ENCODE data around the gene CADPS. TPM values are rescaled to one million over a fixed set of nuclear protein-coding genes. Genes with fewer than 3 reads are reported as not detected.

Gene CADPS
- polyA plus RNA-seq, 2 of the 4 experiments (the other 2 are of a cell fraction) = not detected

GRCh38 chr3:62895901-62896300 lies 20.7 kb upstream of the CADPS start:
- Histone ChIP-seq H3K9me3 (no peaks in the 10 kb centered on the region), H3K4me2 (no peak overlapping the region), H3K4me1 (no peaks in the 10 kb centered on the region), H3K27ac (no peak overlapping the region), H3K4me3 (no peak overlapping the region)
- ATAC-seq (no peak), DNase-seq (ENCODE audit: low read depth in 1 of 2, low spot score in 1 of 2) (no peak), FAIRE-seq (no peak)
- ChIA-PET CTCF (no interaction called here), POLR2A (no interaction called here)
- TF ChIP-seq, protein P1, sequence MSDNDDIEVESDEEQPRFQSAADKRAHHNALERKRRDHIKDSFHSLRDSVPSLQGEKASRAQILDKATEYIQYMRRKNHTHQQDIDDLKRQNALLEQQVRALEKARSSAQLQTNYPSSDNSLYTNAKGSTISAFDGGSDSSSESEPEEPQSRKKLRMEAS (IDR thresholded peaks at IDR 0.05) = no peak
- TF ChIP-seq ZNF302 (CRISPR knock-in tag; IDR thresholded peaks at IDR 0.05) (no peak), MAFK (IDR thresholded peaks at IDR 0.05; ENCODE audit: partially characterized antibody) (no peak), NR3C1 (IDR thresholded peaks at IDR 0.05) (no peak), JUN (IDR thresholded peaks at IDR 0.05) (no peak), MYC (IDR thresholded peaks at IDR 0.05; ENCODE audit: borderline replicate concordance, low read length) (no peak), ESRRA (IDR thresholded peaks at IDR 0.05; ENCODE audit: borderline replicate concordance, low read length) (no peak), PHF8 (IDR thresholded peaks at IDR 0.05; ENCODE audit: borderline replicate concordance, low read depth) (no peak), NFE2L2 (conservative IDR thresholded peaks at IDR 0.05; ENCODE audit: low read length) (no peak), NPAS2 (CRISPR knock-in tag; IDR thresholded peaks at IDR 0.05; ENCODE audit: borderline replicate concordance) (no peak), RARB (CRISPR knock-in tag; IDR thresholded peaks at IDR 0.05) (no peak)
- TF ChIP-seq, protein P2, sequence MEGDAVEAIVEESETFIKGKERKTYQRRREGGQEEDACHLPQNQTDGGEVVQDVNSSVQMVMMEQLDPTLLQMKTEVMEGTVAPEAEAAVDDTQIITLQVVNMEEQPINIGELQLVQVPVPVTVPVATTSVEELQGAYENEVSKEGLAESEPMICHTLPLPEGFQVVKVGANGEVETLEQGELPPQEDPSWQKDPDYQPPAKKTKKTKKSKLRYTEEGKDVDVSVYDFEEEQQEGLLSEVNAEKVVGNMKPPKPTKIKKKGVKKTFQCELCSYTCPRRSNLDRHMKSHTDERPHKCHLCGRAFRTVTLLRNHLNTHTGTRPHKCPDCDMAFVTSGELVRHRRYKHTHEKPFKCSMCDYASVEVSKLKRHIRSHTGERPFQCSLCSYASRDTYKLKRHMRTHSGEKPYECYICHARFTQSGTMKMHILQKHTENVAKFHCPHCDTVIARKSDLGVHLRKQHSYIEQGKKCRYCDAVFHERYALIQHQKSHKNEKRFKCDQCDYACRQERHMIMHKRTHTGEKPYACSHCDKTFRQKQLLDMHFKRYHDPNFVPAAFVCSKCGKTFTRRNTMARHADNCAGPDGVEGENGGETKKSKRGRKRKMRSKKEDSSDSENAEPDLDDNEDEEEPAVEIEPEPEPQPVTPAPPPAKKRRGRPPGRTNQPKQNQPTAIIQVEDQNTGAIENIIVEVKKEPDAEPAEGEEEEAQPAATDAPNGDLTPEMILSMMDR (IDR thresholded peaks at IDR 0.05) = no peak
- TF ChIP-seq, protein P3, sequence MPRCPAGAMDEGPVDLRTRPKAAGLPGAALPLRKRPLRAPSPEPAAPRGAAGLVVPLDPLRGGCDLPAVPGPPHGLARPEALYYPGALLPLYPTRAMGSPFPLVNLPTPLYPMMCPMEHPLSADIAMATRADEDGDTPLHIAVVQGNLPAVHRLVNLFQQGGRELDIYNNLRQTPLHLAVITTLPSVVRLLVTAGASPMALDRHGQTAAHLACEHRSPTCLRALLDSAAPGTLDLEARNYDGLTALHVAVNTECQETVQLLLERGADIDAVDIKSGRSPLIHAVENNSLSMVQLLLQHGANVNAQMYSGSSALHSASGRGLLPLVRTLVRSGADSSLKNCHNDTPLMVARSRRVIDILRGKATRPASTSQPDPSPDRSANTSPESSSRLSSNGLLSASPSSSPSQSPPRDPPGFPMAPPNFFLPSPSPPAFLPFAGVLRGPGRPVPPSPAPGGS (IDR thresholded peaks at IDR 0.05) = no peak
- 4% methylated on average over 3 of the region's 3 CpGs for WGBS (ENCODE audit: missing lambda C conversion rate)

- H3K27ac ChIP-seq = no peak overlapping the region
- WGBS (ENCODE audit: missing lambda C conversion rate) = 42% methylated on average over 2 of the region's 2 CpGs
- ChIA-PET POLR2A (no interaction called here), CTCF (no interaction called here)
- H3K9me3 ChIP-seq = no peaks in the 10 kb centered on the region
- H3K4me3 ChIP-seq = no peak overlapping the region
- ATAC-seq (no peak), DNase-seq (ENCODE audit: low read depth in 1 of 2, low spot score in 1 of 2) (no peak), FAIRE-seq (no peak)
- no peak overlapping the region for H3K4me2 ChIP-seq
- no peaks in the 10 kb centered on the region for H3K4me1 ChIP-seq
- TF ChIP-seq, protein P2 (IDR thresholded peaks at IDR 0.05) = no peak
- TF ChIP-seq, protein P4, sequence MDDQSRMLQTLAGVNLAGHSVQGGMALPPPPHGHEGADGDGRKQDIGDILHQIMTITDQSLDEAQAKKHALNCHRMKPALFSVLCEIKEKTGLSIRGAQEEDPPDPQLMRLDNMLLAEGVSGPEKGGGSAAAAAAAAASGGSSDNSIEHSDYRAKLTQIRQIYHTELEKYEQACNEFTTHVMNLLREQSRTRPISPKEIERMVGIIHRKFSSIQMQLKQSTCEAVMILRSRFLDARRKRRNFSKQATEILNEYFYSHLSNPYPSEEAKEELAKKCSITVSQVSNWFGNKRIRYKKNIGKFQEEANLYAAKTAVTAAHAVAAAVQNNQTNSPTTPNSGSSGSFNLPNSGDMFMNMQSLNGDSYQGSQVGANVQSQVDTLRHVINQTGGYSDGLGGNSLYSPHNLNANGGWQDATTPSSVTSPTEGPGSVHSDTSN (IDR thresholded peaks at IDR 0.05) = no peak
Measured at GRCh38 chr3:62892951-62893350, 17.7 kb upstream of the CADPS start.

DNA sequence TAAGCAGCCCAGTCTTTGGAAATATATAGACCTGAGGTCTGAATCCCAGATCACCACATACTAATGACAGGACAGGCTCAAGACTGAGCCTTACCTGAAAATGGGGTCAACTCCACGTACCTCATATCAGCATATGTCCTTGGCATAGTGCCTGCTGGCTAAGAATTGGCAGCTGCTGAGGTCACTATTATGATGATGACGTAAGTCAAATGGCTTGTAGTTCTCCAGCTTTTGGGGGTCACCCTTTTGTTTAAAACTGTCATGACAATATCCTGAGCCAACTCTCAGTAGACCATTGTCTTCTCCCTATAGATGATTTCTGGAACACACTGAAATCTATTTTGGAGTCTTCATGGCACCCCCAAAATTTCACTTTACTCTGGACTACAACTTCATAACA lies 16.8 kb upstream of the CADPS start:
- no peak overlapping the region for H3K27ac ChIP-seq
- H3K9me3 ChIP-seq = no peaks in the 10 kb centered on the region
- H3K4me3 ChIP-seq = no peak overlapping the region
- POLR2A ChIA-PET = no interaction called here
- ATAC-seq = no peak
- DNase-seq (ENCODE audit: low read depth in 1 of 2, low spot score in 1 of 2) = no peak
- TF ChIP-seq POLR2AphosphoS2 (conservative IDR thresholded peaks at IDR 0.05; ENCODE audit: low read length) (no peak), GATA3 (IDR thresholded peaks at IDR 0.05; ENCODE audit: borderline replicate concordance) (no peak), SMC3 (IDR thresholded peaks at IDR 0.05) (no peak), TP53 (CRISPR knock-in tag; IDR thresholded peaks at IDR 0.05) (no peak), RCOR1 (IDR thresholded peaks at IDR 0.05; ENCODE audit: low read depth, low read length) (no peak), CHD2 (IDR thresholded peaks at IDR 0.05; ENCODE audit: low read length, partially characterized antibody) (no peak), RNF2 (IDR thresholded peaks at IDR 0.05; ENCODE audit: borderline replicate concordance, low read depth) (no peak), ZSCAN20 (CRISPR knock-in tag; IDR thresholded peaks at IDR 0.05) (no peak), RFX5 (IDR thresholded peaks at IDR 0.05) (no peak), POLR2A (IDR thresholded peaks at IDR 0.05; ENCODE audit: low read length) (no peak), FOSL2 (IDR thresholded peaks at IDR 0.05) (no peak), FOSL2 (CRISPR knock-in tag; IDR thresholded peaks at IDR 0.05) (no peak), HOXB13 (CRISPR knock-in tag; IDR thresholded peaks at IDR 0.05; ENCODE audit: low read depth) (no peak), KDM5A (IDR thresholded peaks at IDR 0.05) (no peak), CHD4 (IDR thresholded peaks at IDR 0.05; ENCODE audit: borderline replicate concordance) (no peak), EHF (CRISPR knock-in tag; IDR thresholded peaks at IDR 0.05) (no peak)
- no peak for FAIRE-seq
- H3K4me1 ChIP-seq = no peaks in the 10 kb centered on the region
- CTCF ChIA-PET = no interaction called here
- WGBS (ENCODE audit: missing lambda C conversion rate) = 6% methylated on average over 2 of the region's 2 CpGs
- H3K4me2 ChIP-seq = no peak overlapping the region

Measured in A549 (cell line).